DMS79 (cell line): ENCODE measurements around the gene GRAMD1B.
A peak's percentile ranks its signal among the peaks of the same experiment; 100 is the strongest.

Experiments used
- DNase-seq: peaks from one replicate; lab custom pipeline; 2025; lab: John Stamatoyannopoulos, UW

GRAMD1B gene

DNA sequence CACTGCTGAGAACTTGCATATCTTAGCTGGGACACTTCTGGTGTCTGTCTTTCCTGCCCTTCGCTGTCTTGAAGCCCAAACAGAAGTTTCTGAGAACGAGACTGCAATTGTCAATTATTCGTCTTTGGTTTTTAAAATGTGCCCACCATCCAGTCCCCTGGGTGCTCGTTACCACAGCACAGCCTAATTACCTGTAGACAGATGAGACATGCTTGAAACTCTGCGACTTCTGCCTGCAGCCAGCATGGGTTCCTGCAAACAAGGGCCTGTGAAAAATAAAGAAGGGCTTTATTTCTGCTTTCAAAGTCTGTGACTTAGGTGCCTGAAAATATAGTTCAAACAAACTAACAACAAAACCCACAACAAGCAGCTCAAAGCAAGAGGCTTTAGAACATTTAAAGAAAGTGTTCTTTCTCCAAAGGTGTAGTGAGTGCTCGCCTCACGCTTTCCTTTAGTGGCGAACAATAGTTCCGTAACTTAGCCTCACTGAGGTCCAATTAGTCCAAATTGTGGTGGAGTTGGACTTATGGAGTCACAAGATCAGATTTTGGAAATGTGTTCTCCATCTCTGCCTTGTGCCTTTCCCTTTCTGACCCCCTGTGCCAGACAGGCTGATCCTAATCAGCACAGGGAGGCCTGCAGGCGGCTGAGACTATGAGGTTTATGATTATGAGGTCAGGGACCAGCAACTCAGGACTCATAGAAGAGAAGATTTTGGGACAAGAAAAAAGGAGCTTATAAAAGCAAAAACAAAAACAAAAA, 20.4 kb upstream of the GRAMD1B start:
- DNase-seq: no peak

GRCh38 chr11:123410218-123410549, 19.9 kb upstream of the GRAMD1B start:
- DNase-seq: no peak

GRCh38 chr11:123413636-123414035, 16.4 kb upstream of the GRAMD1B start:
- DNase-seq: no peak

DNA sequence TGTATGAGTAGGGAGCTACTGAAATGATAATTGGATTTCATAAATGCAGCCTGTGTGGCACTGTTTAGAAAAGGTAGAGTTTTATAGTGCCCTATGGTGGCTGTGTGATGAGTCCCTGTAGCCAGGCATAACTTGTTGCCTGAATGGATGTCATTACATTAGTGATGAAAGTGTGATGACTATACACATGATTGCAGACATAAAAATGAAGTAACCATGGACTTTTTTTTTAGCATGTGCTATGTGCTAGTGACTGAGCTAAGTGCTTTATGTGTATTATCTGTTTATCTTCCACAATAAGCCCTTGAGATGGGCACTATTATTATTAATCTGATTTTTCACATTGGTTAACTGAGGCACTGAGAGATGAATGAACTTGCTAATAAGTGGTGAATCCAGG, 13.5 kb upstream of the GRAMD1B start:
- DNase-seq: no peak

DNA sequence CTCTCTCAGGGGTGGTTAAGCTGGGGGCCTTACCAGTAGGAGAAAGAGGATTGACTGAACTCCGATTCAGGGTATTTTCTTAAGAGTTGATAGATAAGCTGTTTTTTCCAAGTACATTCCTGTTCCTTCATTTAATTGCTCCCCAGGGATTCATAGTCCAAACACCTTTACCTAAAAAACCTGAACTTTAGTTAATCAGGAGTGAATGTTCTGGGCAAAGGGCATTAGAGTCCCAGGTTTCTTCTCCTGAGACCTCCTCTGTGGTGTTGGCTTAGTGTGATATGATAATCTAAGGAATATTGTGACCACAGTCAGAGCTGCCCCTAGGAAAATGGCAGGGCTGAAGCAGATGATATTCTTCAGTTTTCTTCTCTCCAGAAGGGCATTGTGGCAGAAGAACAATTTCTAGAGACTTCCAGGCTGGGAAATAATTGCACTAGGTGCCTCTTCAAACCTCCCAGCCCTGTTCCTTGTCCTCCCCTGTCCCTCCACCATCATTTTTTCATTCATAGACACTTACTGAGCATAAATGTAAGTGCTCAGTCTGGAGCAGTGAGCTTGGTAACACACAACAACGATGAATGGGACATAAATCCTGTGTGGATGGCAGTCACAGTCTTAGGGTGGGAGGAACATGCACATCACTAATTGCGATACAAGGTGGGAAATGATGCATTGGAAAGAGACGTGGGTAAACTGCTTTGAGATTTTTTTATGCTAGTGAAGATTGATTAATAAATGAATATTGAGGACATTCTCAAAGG, 11.5 kb upstream of the GRAMD1B start:
- no peak for DNase-seq

GRCh38 chr11:123419731-123420452, 10.2 kb upstream of the GRAMD1B start:
- no peak for DNase-seq

DNA sequence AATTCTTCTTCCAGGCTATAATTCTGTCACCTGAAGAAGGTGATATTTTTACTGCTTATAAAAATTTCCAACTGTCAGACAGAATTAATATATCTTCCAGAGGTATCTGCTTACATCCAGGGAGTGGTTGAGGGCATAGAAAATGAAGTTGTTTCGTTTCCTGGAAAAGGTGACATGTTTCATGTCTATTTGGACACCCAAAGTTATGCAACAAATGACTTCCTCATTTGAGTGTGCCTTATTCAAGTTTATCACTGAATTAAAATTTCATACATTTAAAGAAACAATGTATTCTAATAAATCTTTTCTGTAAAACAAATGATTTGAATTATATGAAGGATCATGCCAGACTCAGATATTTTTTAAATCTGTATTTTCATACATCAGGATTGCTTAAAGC, 8.5 kb upstream of the GRAMD1B start:
- DNase-seq: no peak

GRCh38 chr11:123425367-123425766, 4.7 kb upstream of the GRAMD1B start:
- DNase-seq: no peak

GRCh38 chr11:123426789-123427188, 3.3 kb upstream of the GRAMD1B start:
- DNase-seq: no peak

- no peak for DNase-seq
Observed at GRCh38 chr11:123427405-123427804, 2.7 kb upstream of the GRAMD1B start.

GRCh38 chr11:123428116-123428715, 1.9 kb upstream of the GRAMD1B start:
- no peak for DNase-seq

- no peak for DNase-seq
Observed at GRCh38 chr11:123429336-123429735, 733 bp upstream of the GRAMD1B start.

DNA sequence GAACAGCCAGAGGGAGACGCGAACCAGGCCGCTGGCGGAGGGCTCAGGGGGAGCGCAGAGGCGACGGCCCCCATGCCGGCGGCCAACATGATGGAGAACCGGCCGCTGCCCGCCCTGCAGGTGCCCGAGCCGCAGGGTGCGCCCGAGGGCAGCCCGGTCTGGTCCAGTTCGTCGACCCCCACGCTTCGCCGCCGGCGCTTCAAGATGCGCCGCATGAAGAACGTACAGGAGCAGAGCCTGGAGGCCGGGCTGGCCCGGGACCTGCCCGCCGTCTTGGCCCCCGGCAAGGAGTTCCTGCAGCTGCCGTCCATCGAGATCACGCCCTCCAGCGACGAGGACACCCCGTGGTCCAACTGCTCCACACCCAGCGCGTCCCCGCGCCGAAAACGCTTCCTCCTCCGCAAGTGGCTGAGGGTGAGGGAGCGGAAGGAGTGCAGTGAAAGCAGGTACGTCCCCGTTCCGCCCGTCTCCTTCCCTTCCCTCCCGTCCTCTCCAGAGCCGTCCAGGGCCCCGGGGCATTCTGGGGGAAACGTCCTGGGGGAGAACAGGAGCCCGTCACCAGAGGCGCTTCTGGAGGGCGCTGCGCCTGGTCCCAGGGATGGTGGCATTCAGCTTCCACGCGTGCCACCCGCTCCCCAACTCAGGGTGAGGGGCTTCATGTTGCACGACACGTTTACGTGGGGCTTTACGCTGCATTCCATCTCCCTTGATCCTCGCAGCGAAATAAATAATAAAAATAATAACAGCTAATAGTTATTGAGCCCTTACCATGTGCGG, 840 bp downstream of the GRAMD1B start:
- DNase-seq: peak; percentile 73

DNA sequence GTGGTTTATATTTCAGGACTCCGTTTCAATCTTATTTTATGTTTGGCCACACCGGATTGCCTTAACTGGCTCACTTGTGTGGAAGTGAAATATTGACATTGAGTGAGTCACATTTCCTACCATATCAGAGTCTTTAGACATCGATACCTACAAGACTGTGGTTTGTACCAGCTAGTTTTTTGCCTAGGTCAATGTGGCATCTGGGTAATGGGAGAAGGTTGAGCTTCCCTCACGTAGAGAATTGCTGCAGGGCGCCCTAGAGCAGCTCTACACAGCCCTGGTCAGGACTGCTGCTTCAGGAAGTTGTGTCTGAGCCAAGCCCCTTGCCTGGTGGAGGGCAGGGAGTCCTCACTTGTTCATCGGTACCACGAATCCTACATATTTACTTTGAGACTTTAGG, 1.6 kb downstream of the GRAMD1B start:
- no peak for DNase-seq

GRCh38 chr11:123434262-123434661, 4.2 kb downstream of the GRAMD1B start:
- no peak for DNase-seq

GRCh38 chr11:123434911-123435310, 4.8 kb downstream of the GRAMD1B start:
- DNase-seq: no peak

DNA sequence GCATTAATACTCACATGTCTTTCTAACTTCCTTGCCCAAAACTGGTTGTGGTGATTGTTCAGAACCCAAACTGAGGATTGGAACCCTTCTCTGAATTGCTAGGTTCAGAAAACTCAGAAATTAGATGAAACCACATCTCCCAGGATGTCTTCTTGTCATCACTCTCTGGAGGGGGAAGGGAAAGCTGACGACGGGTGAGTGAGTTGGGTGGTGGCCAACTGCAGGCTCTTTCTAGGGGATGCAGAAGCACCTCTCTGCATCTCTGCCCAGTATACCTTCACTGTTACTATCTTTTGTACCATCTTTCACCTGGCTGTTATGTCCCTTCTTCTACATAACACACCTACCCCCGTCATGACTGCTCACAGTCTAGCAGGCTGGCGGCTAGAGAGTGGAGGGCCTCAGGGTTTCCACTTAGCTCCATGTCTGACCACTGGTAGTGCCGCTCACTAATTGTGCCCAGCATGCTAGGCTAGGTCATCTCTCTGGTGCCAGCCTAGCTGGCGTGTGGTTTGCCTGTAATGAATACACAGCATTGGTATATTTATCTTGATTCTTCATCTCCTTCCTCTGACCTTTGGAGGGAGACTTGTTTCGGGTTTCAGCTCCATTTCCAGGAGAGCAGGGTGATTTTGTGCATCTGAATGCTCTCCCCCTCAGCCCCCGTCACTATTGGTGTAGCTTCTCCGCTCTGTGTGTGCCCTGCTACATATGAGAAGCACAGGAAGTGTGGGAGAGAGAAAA, 7.3 kb downstream of the GRAMD1B start:
- no peak for DNase-seq

DNA sequence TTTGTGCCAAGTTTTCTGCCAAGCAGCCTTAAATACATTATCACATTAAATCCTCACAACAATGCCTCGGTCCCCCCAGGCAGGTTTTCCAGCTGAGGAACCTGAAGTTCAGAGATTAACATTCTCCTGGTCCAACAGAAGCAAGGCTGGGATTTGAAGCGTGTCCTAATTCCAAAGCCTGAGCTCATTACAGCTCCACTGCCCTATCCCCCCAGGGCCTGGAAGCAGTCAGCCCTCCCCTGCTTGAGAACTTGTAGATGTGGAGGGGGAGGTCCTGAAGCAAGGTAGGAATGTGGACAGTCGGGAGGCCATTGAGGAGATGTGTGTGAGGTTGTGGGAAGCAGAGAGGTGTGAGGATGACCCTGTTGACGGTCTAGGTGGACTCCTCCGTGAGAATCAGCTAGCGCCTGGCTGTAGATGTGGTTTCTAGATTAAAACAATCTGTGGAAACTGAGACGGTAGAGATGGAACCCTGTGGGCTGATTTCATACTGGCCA, 8.1 kb downstream of the GRAMD1B start:
- no peak for DNase-seq

DNA sequence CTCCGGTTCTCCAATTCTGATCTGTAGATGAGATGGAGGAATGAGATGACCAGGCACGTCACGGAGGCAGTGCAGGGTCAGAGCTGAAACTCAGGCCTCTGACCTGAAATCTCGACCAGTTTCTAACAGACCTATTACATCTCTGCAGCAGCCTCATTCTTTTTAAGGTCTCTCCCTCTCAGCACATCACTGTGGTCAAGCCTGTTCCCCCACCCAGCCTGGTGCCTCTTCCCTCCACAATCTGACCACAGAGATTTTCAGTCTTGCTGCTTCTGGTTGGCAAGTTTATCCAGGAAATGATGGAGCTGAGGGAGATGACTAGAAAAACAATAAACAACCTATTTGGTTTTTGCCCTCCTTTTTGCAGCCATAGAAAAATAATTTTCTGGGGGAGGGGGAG, 9.5 kb downstream of the GRAMD1B start:
- no peak for DNase-seq

GRCh38 chr11:123441161-123441560, 11.1 kb downstream of the GRAMD1B start:
- no peak for DNase-seq
